Measurements from ENCODE around the gene SPATA31D1. TPM values are rescaled to one million over a fixed set of nuclear protein-coding genes. Genes with fewer than 3 reads are reported as not detected.
"Not testable (repeated sequence)": the region's sequence is repeated elsewhere in the genome, so short reads cannot be mapped to it uniquely, and the experiment has no call there.

SPATA31D1 gene
- not detected for total RNA-seq

DNA sequence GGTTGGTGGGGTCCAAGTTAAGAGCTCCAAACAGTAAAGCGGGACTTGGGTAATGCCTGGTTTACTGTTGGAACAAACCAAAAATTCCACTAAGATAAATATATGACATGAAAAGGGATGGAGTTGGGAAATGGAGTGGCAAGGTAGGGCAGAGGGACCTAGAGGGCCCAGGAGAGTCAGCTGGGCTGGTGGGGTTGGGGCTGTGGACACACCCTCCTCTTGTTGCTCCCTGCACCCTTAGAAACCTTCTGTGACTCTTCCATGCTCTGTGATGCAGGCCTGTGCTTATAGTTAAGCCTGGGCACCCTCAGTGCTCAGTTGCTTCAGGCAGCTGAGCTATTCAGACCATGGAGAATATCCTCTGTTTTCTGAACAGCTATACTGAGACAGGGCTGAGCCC, at the start of gene SPATA31D1:
SPATA31D1 (plus strand) TSS at position 301 of the 400 bp plus-strand sequence; CDS start at position 348, 47 bp downstream.
- not testable (repeated sequence) for H3K9me3 Mint-ChIP-seq; ATAC-seq; H3K36me3 Mint-ChIP-seq; DNase-seq (ENCODE audit: low spot score in 2 of 2); H3K27ac Mint-ChIP-seq

DNA sequence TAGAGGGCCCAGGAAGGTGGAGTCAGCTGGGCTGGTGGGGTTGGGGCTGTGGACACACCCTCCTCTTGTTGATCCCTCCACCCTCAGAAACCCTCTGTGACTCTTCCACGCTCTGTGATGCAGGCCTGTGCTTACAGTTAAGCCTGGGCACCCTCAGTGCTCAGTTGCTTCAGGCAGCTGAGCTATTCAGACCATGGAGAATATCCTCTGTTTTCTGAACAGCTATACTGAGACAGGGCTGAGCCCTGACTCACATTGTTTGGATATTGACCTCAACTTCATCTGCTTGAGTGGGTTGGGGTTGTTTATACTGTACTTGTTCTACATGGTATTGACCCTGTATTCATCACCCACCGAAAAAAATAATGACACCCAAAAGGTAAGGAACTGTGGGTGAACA, 45.2 kb upstream of the SPATA31D1 start, which contains the start of gene SPATA31D3:
SPATA31D3 (plus strand) TSS at position 108 of the 400 bp plus-strand sequence; CDS start at position 194, 86 bp downstream.
- DNase-seq (ENCODE audit: low spot score in 2 of 2); H3K36me3 Mint-ChIP-seq; ATAC-seq; H3K27ac Mint-ChIP-seq; H3K9me3 Mint-ChIP-seq: not testable (repeated sequence)

DNA sequence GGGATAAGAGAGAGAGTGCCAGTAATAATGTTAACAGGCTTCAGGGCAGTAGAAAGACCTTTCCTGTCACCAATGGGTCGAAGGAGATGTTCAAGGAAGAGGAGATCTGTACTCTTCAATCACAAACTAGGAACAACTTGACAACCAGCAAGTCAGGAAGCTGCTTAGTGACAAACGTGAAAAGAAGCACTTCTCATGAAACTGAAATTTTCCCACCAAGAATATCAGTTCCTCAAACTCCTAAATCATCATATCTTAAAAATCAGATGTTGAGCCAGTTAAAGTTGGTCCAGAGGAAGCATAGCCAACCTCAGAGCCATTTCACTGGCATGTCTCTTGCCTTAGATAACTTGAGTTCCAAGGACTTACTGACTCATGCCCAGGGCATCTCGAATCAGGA, 39.9 kb upstream of the SPATA31D1 start:
- H3K36me3 Mint-ChIP-seq; DNase-seq (ENCODE audit: low spot score in 2 of 2); H3K27ac Mint-ChIP-seq; ATAC-seq: not testable (repeated sequence)
- H3K9me3 Mint-ChIP-seq: peaks cover 2 to 12% of the 10 kb centered on the region in 2 donors

DNA sequence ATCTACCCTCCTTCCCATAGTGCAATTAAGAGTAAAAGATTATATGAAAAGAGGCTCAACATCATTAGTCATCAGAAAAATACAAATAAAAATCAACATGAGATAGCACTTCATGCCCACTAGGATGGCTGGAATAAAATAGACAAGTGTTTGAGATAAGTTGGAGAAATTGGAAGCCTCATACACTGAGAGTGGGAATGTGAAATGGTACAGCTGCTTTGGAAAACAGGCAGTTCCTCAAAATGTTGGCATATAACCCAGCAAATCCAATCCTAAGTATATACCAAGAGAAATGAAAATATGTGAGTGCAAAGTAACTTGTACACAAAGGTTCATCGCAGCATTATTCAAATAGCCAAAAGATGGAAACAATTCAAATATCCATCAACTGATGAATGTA, 35.5 kb upstream of the SPATA31D1 start:
- peaks cover 26 to 43% of the 10 kb centered on the region in 2 donors for H3K9me3 Mint-ChIP-seq
- ATAC-seq (no peak), DNase-seq (ENCODE audit: low spot score in 2 of 2) (no peak)
- peaks cover 17 to 19% of the 10 kb centered on the region in 2 donors for H3K36me3 Mint-ChIP-seq
- no peak overlapping the region for H3K27ac Mint-ChIP-seq

DNA sequence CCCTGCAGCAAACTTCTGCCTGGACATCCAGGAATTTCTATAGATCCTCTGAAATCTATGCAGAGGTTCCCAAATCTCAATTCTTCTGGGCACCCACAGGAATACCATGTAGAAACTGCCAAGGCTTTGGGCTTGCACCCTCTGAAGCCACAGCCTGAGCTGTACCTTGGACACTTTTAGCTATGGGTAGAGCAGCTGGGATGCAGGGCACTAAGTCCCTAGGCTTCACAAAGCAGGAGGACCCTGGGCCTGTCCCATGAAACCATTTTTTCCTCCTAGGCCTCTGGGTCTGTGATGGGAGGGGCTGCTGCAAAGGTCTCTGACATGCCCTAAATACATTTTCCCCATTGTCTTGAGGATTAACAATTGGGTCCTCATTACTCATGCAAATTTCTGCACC, 32.9 kb upstream of the SPATA31D1 start:
- peaks cover 17 to 19% of the 10 kb centered on the region in 2 donors for H3K36me3 Mint-ChIP-seq
- H3K27ac Mint-ChIP-seq: no peak overlapping the region
- peaks cover 36 to 53% of the 10 kb centered on the region in 2 donors for H3K9me3 Mint-ChIP-seq
- DNase-seq (ENCODE audit: low spot score in 2 of 2) (no peak), ATAC-seq (no peak)

DNA sequence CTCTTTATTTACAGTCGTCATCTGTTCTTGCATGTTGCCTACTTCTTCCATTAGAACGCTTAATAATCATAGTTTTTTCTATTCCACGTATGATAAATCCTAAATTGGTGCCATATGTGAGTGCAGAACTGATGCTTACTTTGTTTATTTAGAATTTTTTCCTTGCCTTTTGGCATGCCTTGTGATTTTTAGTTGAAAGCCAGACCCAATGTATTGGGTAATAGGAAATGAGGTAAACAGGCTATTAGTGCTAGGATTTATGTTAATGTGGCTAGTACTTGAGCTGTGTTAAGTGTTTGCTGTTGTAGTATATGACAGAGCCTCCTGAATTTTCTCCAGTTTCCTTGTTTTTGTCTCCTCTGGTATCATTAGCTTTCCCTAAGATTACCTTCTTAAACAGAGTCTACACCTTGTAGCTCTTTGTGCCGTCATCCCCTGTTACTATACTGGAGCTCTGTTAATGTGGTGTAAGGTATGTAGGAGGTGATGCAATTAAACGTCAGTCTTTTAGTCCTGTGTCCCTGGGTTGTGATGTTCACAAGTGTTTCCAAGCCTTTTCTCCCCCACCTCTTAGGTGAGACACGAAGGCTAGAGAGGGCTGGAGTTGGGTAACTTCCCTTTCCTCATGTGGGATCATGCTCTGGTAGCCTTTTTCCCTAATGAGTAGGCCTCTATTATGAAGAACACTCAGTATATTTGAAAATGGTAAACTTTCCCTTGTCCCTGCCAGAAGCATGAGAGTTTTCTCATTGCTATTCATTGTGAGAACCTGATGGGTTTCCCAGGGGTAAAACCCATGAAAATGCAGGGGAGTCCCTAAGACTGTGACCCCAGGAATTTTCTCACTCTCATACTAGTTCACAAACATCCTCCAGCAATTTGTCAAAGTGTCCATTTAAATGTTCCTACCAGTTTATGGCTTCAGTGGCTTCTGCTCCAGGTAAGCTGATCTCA, 24.1 kb upstream of the SPATA31D1 start:
- no peak overlapping the region for H3K27ac Mint-ChIP-seq
- no peaks in the 10 kb centered on the region for H3K36me3 Mint-ChIP-seq
- ATAC-seq (no peak), DNase-seq (ENCODE audit: low spot score in 2 of 2) (no peak)
- peaks cover 6 to 13% of the 10 kb centered on the region in 2 donors for H3K9me3 Mint-ChIP-seq

DNA sequence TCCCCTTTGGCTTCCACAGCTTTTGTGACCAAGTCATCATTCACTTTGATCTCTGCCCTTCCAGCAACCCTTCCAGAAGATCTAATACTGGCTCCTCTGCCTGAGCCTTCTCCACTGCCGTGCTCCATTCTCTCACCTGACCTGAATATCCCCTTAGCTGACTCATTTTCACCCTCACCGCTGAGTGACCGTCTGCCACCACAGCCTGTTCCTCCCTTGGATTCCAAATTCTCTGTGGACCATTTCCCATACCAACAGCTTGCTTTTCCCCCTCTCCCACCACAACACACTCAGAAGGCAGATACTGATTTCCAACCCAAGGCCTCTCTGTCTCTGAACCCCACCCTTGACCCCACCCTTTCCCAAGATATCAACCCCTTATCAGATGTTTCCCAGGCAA, 20.5 kb upstream of the SPATA31D1 start:
- H3K9me3 Mint-ChIP-seq: peaks cover 6 to 25% of the 10 kb centered on the region in 2 donors
- DNase-seq (ENCODE audit: low spot score in 2 of 2) (no peak), ATAC-seq (no peak)
- no peaks in the 10 kb centered on the region for H3K36me3 Mint-ChIP-seq
- no peak overlapping the region for H3K27ac Mint-ChIP-seq

DNA sequence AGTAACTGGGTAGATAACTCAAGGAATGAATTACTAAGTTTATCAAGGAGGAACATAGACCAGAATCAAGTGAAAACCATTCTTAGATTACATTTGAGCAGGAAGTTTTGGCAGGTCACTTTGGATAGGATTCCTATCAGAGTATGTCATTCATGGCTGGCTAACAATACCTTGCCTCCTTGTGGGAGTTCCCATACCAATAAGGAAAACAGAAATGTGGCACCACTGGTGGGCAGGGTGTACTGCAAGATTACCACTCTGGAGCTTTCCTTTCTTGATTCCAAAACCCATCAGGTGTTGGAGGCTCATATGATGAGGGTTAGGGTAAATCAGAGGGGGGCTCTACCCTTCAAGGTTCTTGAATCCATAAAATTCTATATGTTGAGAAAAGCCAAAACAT, 18.6 kb upstream of the SPATA31D1 start:
- DNase-seq (ENCODE audit: low spot score in 2 of 2): no peak
- Mint-ChIP-seq H3K27ac (no peak overlapping the region), H3K36me3 (no peaks in the 10 kb centered on the region), H3K9me3 (peaks cover 6 to 32% of the 10 kb centered on the region in 2 donors)
- no peak for ATAC-seq

DNA sequence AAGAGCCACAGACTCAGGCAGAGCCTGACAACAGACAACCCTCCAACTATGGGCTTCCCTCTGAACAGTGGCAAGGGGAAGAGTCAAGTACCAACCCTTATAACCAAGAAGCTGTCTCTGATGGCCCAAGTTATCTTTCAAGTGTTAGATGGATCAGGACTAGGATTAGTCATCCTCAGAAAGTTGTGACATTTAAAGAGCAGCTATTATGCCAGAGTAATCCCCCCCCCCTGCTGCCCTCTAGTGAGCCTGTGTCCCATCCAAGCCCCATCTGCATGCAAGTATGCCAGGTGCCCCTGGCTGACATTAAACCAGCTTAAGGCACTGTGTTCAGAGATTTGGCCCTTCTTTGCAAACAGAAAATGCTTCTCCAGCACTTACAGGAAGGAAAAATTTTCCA, 16.8 kb upstream of the SPATA31D1 start:
- Mint-ChIP-seq H3K9me3 (peaks cover 6 to 42% of the 10 kb centered on the region in 2 donors), H3K27ac (no peak overlapping the region), H3K36me3 (no peaks in the 10 kb centered on the region)
- DNase-seq (ENCODE audit: low spot score in 2 of 2): no peak
- no peak for ATAC-seq

DNA sequence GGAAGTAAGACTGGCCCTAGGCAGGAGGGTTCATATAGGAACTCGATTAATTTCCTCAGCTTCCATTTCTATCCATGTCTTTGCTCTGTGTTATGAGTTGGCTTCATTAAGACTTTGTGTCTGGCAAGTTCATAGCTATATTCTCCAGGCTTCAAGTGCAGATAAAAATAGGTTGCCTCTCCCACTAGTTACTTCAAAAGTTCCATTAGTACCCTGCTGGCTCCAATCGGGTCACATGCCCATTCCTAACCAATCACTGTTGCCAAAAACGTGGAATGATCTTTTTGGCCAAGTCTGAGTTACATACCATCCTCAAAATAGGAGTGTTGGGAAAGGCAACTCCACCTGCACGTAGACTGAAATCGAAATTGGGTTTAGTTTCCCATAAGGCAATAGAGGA, 13.8 kb upstream of the SPATA31D1 start:
- no peak for ATAC-seq
- Mint-ChIP-seq H3K9me3 (peaks cover 0 to 35% of the 10 kb centered on the region in 2 donors), H3K36me3 (peaks cover 4% of the 10 kb centered on the region in 2 donors), H3K27ac (no peak overlapping the region)
- DNase-seq (ENCODE audit: low spot score in 2 of 2): no peak

DNA sequence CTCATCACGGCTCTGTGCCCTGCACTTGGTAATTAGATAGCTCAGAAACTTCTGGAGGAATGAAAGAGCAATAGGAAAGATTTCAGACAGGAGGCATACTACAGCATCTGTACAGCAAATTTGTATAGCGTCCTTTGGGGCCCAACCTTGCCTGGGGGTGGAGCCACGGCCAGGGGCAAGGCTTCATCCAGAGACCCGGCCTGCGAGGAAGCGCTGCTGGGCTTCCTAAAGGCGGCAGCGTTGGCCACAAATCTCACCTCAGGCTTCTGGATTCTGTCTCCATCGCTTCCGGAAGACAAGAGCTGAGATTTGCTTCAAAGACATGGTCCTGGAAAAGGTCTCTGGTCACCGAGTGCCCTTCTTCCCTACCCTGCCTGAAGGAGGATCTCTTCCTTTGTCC, 12.2 kb upstream of the SPATA31D1 start:
- Mint-ChIP-seq H3K27ac (no peak overlapping the region), H3K9me3 (peaks cover 4 to 25% of the 10 kb centered on the region in 2 donors), H3K36me3 (peaks cover 4% of the 10 kb centered on the region in 2 donors)
- ATAC-seq: no peak
- DNase-seq (ENCODE audit: low spot score in 2 of 2): no peak

DNA sequence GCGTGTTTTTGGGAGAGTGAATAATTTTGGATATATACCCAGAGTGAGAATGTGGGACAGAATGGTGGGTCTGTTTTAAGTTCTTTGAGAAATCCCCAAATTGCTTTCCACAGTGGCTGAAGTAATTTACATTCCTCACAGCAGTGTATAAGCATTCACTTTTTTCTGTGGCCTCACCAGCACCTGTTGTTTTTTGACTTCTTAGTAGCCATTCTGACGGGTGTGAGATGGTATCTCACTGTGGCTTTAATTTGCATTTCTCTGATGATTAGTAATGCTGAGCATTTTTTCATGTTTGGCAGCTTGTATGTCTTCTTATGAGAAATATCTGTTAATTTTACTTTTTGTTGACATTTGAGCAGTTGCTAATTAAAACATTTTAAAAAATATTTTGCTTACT, 9.4 kb upstream of the SPATA31D1 start:
- ATAC-seq: no peak
- DNase-seq (ENCODE audit: low spot score in 2 of 2): no peak
- Mint-ChIP-seq H3K9me3 (peaks cover 4 to 23% of the 10 kb centered on the region in 2 donors), H3K36me3 (peaks cover 4% of the 10 kb centered on the region in 2 donors), H3K27ac (no peak overlapping the region)

DNA sequence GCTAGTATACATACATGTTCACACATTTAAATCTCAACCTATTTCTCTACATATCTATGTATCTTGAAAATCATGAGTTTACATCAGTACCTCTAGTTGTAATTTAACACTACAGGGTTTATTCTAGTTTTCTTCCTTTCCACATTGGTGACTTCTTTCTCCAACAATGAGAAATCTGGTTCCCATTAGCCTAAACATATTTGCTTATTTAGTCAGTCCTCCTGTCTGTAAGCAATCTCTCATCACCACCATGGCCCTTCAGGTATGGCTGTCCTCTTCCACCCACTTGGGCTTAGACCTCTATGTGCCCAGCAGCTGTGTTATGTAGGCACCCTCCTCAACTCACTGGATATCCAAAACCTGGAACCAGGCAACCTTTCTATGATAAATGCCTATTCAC, 8.0 kb upstream of the SPATA31D1 start:
- Mint-ChIP-seq H3K9me3 (peaks cover 4 to 12% of the 10 kb centered on the region in 2 donors), H3K36me3 (peaks cover 4% of the 10 kb centered on the region in 2 donors), H3K27ac (no peak overlapping the region)
- ATAC-seq: no peak
- DNase-seq (ENCODE audit: low spot score in 2 of 2): no peak

DNA sequence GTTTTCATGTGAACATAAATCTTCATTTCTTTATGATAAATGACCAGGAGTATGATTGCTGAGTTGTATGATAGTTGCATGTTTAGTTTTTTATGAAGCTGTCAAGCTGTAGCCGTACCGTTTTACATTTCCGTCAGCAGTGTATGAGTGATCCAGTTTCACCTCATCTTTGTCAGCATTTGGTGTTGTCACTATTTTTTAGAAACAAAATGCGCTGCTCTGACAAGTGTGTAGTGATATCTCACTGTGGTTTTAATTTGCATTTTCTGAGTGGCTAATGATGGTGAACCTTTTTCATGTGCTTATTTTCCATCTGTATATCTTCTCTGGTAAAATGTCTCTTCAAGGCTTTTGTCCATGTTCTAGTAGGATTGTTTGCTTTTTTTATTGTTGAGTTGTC, 6.7 kb upstream of the SPATA31D1 start:
- ATAC-seq (no peak), DNase-seq (ENCODE audit: low spot score in 2 of 2) (no peak)
- Mint-ChIP-seq H3K9me3 (peaks cover 4 to 6% of the 10 kb centered on the region in 2 donors), H3K36me3 (peaks cover 4% of the 10 kb centered on the region in 2 donors), H3K27ac (no peak overlapping the region)

DNA sequence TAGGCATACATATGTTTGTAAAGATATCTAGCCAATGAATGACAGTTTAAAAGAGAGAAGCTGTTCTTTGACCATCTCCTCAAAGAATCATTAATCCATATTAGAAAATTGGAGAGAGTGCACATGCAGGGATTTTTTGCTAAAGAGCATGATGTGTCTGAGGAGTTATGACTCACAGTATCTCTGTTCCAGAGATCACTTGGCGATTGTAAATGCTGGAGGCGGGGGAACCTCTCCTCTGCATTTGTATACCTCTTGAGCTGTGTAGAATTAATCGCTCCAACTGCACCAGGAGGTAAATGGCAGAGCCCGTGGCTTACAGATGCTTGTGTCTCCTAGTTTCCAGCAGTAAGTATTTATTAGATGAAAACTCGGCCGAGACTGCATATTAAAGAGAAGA, 3.6 kb upstream of the SPATA31D1 start:
- DNase-seq (ENCODE audit: low spot score in 2 of 2): no peak

DNA sequence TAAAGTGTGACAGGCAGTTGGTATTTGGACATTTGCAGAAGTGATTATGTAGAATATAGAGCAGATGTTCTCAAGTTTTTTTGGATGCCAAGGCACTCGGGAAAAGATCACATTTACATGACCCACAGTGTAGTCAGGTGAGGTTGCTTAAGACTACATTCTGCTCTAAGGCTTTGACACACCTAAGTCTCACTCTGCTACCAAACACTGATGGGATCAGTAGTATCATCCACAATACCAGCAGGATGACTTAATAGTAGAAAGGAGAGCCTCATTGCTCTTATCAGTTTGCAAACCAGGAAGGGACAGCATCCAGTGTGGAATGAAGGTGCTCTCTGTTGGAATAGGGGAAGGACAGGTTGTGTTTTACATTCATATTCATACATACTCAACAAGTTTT, 2.5 kb upstream of the SPATA31D1 start:
- ATAC-seq (no peak), DNase-seq (ENCODE audit: low spot score in 2 of 2) (no peak)
- Mint-ChIP-seq H3K9me3 (peaks cover 0 to 4% of the 10 kb centered on the region in 2 donors), H3K36me3 (no peaks in the 10 kb centered on the region), H3K27ac (no peak overlapping the region)

More for the DNA sequence above, 3.6 kb upstream of the SPATA31D1 start:
- H3K36me3 Mint-ChIP-seq: no peaks in the 10 kb centered on the region
- ATAC-seq: no peak
- peaks cover 0 to 4% of the 10 kb centered on the region in 2 donors for H3K9me3 Mint-ChIP-seq
- no peak overlapping the region for H3K27ac Mint-ChIP-seq

DNA sequence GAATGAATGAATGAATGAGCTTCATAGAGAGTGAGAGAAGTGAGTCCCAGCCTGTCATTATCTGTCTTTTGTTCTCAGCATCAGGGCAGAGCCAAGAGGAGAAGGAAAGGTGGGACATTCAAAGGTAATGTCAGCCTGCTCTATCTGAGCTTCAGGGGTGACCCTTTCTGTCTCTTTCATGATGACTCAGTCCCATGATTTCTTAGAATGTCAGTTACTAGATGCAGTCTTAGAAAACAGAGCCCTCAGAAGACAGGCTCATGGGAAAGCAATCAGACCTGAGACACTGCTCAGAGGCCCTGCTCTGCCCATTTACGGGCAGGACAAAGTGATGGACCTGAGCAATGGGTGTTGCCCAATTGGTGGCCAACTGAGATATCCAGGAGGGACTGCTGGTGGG, 1.1 kb downstream of the SPATA31D1 start:
- H3K36me3 Mint-ChIP-seq: peaks cover 0 to 7% of the 10 kb centered on the region in 2 donors
- ATAC-seq: no peak
- DNase-seq (ENCODE audit: low spot score in 2 of 2): no peak
- peaks cover 8 to 13% of the 10 kb centered on the region in 2 donors for H3K9me3 Mint-ChIP-seq
- H3K27ac Mint-ChIP-seq: no peak overlapping the region

Measured in activated naive CD4-positive, alpha-beta T cell treated with anti-CD3 and anti-CD28 coated beads, Interleukin-2, amount 50 U/mL, for 72 hours (primary cell).